NCI-H2081 treated with DMSO at 0.1 percent for 48 hours (cell line): ENCODE measurements around the gene GFAP.

ENCODE experiments used
- DNase-seq: peaks from one replicate; lab custom pipeline; 2025; lab: John Stamatoyannopoulos, UW

Gene GFAP

GRCh38 chr17:44862278-44862914 lies 52.9 kb downstream of the GFAP start:
- no peak for DNase-seq

- DNase-seq: no peak
These were observed 55.6 kb downstream of the GFAP start for GRCh38 chr17:44859701-44860100.

GRCh38 chr17:44854192-44854591 lies 61.1 kb downstream of the GFAP start:
- DNase-seq: no peak
